Stimulated activated CD8-positive, alpha-beta memory T cell treated with anti-CD3 and anti-CD28 coated beads, Interleukin-2, amount 100 ng/mL, for 1 hour (primary cell): Measurements from ENCODE around the gene EPDR1.

ENCODE experiments used
- DNase-seq, 2 donors: peaks; one replicate each; pipeline ENCODE4 v3.0.0-alpha.2; 2020; ENCODE audit warnings: low read depth in 2 of 2

Gene EPDR1

DNA sequence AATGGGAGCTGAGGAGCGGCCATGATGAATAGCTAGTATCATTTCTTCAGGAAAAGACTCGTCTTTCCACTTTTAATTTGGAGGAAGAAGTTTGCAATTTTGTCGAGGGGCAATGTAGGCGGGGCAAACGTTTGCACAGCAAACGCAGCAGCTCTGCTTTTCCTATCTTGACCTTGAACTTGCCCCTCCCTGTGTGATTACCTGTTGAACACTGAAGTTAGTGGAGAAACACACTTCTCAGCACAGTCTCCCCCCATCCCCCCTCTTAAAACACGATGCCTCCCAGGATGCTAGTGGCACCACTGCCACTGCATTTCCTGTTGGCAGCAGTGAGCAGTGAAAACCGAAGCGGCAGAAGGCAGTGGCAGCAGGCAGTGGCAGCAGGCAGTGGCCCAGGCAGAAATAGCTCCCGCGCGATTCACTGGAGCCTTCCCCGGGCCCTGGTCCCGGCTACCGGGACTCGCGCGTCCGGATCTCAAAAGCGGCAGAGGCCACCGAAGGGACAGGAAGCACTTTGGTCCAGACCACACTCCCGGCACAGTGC, at the start of gene EPDR1:
Gene EPDR1, plus strand, starts transcription at position 336 of the 544 bp plus-strand sequence. CDS start 300 bp downstream, outside the sequence.
- DNase-seq, result no peak

DNA sequence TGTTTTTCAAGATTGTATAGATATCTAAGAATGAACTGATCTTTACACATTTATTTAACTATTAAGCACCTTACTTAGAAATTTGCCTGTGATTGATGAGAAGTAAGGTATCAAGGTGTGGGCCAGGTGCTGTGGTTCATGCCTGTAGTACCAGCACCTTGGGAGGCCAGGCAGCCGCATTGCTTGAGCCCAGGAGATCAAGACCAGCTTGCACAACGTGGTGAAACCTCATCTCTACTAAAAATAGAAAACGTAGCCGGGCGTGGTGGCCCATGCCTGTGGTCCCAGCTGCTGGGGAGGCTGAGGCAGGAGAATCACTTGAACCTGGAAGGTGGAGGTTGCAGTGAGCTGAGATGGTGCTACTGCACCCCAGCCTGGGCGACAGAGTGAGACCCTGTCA, 38.4 kb upstream of the EPDR1 start:
- no peak for DNase-seq

DNA sequence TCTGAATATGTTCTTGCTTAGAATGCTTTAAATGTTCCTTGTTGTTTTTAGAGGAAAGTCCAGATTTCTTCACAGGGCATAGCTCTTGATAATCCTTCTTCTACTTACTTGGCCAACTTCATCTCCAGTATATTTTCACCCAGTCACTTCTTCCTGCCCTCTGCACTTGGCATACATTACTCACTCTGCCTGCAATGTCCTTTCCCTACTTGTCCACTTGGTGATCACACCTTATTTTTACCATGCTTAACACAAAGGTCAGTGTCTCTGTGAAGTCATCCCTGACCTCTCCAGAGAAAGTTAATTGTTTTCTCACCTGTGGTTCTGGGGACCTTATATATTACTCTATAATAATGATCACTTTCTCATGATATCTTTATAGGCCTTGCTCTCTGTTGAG, 27.1 kb upstream of the EPDR1 start:
- DNase-seq, result no peak

DNA sequence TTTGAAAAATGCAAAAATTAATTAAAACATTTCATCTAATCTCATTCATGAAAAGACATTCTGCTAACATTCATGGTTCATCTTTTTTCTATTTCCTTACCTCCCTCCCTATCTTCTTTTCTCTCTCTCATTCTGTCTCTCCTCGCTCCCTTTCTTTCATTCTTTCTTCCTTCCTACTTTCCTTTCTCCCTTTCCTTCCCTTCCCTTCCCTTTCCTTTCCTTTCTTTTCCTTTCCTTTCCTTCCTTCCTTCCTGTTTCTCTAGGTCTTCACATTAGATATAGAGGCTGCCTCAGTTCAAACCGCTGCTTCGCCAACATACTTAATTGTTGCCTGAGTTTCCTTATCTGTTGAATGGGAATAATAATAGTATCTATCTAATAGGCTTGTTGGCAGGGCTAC, 25.8 kb upstream of the EPDR1 start:
- no peak for DNase-seq

DNA sequence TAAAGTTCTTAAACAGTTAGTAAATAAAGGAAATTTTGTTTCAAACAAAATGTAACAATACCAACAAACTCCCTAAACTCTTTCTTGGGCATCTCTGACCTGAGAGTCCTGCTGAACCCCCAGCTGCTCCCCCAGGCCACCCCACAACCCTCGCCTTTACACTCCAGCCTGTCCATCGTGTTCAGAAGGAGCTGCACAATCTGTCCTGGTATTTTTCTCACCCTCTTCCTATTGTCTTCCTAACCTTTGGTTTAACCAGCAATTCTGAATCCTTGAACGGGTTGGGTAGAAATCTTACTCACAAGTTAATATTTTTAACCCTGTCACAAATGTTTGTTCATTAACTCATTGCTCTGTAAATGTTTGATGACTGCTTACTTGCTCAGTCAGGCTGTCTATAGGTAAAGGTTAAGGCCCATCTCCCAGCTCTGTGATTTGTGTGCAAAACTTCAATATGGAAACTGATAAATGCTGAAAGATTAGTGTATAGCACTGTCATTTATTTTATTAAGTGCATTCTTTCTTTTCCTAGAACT, 20.7 kb upstream of the EPDR1 start:
- no peak for DNase-seq

DNA sequence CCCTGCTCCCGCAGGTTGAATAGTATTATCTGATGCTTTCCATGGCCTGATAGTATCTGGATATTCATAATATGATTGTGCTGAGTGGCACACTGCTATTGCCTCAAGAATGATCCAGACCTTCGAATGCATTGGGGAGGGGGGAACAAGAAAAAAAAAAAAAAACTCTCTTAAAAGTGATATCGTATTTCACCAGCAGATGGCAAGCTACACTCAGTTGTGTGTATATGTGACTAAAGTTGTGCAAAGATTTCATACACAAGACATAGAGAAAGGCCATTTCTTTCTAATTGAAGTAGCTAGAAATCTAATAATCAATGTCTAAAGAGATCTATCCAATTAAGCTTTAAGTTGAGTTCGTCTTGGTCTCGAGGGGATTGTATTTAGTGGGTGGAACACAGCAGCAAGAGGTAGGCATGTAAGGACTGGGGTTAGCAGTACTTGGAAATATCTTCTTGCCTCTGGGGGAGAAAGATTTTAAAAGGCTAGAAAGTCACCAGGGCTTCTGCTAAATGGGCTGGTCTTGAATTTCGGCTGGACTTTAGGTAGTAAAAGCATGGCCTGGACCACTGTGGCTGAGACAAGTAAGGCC, 19.1 kb upstream of the EPDR1 start:
- DNase-seq, result no peak

DNA sequence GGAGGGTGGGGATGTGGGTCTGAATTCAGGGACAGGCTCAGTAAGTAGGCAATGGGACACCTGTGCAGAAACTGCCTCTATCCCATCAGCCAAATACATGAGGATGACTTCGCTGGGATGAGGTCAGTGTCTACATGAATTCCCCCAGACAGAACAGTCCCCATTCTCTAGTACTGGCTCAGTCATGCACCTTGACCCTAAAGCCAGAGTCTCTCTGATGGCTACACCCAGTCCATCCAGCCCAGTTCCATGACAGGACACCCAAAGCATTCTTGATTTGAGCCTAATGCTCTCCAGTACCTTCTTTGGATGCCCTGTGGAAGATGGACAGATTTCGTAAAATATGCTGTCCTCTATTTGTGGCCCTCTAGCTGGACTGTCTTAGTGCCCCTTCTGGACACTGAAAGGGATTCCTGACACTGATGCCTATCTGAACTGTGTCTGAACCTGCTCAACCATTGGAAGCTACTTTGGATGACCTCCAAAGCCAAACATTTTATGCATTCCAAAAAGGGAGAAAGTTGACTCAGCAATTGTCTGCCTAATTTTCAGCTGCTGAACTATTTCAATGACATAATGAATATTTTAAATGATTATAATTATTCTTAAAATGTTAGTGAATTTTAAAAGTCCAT, 18.4 kb upstream of the EPDR1 start:
- no peak for DNase-seq

DNA sequence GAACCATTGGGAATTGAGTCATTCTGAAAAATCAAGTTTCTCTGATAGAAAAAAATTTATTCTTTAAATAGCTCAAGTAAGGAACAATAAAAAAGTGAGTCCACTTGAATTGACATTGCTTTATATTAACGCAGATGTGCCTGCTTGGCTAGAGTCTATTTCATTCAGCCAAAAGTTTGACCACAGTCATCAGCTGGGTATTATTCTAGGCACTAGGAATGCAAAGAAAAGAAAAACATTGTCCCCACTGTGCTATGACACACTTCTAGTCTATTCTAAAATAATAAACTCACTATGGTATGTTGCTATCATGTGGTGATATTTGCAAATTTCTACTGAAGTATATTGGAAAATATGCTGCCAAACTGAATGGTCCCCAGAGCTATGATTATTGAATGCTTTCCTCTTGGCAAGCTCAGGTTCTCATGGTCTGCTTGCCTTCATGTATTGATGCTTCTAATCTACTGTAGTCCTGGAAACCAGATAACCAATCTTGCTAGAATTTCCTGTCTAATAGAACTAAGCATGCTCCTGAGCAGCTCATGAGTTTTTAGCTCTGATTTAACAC, 12.1 kb upstream of the EPDR1 start:
- no peak for DNase-seq

DNA sequence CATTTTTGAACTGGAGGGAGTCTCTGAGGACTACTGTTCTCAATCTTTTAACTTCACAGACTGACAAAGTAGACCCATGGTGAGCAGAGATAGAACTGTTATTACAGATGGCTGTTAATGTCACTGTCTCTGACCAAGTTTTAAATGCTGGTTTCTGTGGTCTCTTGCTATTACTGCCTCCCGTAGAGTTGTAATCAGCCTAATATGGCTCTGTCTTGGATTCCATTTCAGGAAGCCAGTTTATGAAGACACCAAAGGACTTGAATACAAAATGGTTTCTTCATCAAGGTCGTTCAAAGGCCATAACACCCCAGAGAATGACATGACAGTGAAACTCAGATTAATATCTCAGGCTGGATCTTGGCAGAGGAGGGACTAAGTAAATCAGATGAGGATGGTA, 7.7 kb upstream of the EPDR1 start:
- no peak for DNase-seq

DNA sequence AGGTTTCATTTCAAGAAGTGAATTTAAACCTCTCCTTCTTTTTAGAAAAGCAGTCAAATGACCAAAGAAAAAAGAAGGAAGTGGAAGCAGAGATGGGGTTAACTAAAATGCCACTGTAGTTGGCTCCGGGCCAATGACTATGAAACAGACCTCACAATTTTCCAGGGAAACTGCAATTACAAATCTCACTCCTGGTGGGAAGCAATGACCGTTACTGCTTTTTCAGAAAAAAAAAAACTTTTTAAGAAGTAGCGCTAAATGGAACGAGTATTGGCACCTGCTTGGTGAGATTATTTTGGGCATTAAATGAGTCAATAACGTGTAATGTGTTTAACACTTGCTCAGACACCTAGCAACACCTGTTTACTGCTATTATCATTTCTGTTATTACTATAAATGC, 5.0 kb upstream of the EPDR1 start:
- DNase-seq, result no peak

DNA sequence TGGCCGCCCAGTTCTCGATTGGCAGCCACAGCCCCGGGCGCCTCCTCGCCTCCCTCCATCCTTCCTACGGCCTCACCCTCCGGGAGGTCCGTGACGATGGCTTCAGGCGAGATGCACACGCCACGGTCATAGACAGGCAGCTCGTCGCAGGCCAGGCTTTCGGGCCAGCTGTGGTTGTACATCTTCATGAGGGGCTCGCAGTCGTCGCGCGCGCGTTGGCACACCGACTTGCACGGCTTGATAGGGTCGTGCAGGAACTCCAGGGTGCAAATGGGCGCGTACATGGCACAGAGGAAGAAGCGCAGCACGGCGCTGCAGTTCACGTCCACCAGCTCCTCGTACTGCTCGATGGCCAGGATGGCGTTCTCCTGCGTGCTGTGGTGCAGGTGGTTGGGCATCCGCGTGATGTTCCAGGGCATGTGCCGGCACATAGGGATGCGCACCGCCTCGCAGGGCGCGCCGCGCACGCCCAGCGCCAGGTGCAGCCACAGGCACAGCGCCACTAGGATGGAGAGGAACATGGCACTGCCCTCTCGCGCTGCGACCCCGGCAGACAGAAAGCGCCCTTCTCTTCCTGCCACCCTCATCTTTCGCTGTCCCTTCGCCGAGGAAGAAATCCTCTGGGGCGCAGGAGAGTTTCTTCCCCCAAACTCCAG, 4.3 kb upstream of the EPDR1 start:
- no peak for DNase-seq

DNA sequence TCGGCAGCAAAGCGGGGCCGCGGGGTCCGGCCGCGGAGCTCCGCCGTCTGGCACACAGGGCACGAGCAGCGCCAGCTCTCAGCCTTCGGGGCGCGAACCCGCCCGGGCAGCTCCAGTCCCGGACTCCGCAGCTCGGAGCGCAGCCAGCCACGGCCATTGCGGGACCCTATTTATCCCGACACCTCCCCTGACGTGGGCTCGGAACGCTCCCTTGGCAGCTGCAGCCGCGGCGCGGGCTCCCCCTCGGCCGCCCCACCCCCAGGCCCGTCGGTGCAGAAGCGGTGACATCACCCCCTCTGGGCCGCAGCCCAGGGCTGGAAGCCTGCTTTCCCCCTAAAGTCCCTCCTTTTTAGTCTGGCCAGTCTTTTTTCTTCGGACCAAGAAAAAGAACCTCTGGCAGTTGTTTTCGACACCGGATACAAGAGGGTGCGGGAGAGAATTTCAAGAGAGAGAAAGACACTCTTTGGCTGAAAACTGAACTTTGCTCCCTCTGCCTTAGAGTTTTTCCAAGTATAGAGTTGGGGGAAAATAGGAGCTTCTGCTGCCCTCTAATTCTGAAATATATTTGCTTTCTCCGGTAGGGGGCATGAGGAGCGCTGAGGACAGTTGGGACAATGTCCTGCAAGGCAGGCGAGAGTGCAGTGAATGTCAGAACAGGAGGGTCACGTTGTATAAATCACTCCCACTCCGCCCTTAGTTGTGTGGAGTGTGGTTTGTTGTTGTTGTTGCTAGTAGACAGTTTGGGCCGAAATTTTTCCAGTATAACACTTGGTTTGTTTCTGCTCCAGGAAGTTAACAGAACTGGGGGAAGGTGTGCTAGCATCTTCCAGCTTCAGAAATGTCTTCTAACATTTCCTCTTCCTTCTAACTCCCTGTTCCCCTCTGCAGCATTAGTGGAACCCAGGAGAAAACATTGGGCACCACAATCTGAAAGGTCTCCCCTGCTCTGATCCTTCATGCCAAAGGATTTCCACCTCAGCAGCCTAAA, 3.5 kb upstream of the EPDR1 start, which contains the start of gene SFRP4:
Gene SFRP4, minus strand, starts transcription at position 145 of the 988 bp plus-strand sequence. CDS start 280 bp downstream, outside the sequence.
- no peak for DNase-seq

DNA sequence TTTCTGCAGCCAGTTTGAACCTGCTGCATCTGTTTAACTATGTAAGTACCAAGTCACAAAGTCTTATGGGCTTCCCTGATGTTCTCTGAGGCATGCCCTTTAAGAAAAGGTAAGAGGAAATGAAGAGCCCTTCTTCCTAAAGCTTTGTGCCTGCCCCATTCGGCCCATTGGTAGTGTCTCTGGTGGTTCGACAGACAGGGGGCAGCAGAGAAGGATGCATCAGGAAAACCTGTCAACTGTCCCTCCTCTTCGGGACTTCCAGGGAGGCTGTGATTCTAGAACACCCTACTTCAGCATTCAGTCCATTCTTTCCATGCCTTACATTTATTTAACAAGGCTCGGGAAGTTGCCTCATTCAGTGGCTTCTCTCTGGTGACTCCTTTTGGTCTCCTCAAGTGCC, 1.9 kb upstream of the EPDR1 start:
- no peak for DNase-seq

DNA sequence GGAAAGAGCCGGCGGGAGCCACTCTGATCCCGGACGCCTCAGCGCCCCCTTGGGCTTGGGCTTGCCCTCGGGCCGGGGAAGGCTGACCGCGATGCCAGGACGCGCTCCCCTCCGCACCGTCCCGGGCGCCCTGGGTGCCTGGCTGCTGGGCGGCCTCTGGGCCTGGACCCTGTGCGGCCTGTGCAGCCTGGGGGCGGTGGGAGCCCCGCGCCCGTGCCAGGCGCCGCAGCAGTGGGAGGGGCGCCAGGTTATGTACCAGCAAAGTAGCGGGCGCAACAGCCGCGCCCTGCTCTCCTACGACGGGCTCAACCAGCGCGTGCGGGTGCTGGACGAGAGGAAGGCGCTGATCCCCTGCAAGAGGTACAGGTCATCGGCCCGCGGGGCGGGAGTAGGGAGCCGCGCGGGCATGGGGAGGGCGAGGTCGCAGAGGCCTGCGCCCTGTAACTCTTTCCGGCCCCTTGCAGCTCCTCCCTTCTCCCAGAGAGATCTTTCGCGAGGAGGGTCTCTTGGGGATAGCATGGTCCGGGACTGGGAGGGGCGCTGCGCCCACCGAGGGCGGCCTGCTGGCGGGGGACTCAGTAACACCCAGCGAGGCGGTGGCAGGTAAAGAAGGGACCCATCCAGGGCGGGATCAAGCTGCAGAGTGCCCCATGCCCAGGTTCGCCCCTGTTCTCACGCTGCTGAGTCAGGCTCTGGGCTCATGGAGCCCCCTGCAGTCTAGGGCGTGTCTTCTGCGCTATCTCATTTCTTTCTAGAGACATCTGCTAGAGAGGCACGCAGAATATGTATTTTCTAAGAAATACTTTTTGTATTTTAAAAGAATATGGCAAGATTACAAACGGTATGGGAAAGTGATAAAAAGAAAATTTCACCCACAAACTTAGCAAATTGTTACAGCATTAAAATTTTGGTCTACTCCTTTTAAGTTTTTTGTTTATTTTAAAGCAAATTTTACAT, 687 bp downstream of the EPDR1 start:
- no peak for DNase-seq

DNA sequence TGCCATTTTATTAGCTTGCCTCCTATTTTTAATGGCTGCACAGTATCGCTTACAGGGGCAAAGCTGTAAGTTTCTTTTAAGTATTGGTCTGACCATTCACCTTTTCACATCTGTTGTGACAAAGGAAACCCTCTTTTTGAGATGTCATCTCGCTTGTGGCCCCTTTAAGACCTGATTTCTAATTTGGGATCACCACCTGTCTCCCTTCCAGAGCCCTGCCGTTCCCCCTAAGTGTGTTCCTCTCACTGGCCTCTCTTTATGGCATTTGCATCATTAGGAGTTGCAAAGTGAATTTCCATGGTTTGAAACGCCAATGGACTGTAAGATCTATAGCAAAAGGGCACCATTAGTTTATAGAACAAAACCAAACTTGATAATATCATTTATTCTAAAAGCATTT, 1.4 kb downstream of the EPDR1 start:
- DNase-seq, result no peak

DNA sequence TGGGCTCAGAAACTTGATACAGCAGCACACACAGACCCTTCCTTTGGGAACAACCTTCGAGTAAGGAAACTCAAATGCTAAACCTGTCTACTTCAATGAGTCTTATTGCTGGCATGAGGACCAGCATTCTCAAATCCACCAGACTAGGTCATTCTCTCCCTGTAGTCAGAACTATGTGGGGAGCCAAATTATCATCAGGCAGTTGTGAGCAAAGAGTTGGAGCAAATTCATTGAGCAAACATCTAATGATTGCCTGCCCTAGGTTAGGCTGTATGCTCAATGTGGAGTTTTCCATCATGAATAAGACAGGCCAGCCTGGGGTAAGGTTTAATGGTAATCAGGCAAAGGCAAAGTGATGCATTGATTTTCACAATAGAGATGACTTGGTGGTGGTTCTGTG, 3.6 kb downstream of the EPDR1 start:
- no peak for DNase-seq

DNA sequence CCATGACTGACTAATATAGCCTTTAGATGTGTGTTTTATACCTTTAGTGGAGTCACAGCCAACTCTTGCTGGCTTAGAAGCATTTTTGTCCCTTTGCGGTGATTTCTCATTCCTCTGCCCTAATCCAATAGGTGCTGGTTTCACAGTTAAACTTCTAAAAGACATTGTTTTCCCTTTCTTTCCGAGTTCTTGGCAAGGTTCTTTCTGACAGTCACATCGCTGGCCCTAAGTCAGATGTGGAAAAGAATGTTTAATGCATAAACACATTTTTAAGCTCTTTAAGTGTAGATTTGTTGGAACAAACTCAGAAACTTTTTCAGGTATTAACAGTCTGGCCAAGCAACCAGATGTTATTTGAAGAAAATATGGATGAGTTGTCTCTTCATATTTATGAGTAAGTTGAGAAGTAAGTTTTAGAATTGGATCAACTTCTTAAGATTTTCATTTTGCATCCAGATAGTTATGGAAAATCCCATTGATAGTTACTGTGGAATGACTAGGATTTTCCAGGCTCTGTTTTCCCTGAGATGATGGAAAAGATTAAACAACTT, 4.1 kb downstream of the EPDR1 start:
- no peak for DNase-seq

DNA sequence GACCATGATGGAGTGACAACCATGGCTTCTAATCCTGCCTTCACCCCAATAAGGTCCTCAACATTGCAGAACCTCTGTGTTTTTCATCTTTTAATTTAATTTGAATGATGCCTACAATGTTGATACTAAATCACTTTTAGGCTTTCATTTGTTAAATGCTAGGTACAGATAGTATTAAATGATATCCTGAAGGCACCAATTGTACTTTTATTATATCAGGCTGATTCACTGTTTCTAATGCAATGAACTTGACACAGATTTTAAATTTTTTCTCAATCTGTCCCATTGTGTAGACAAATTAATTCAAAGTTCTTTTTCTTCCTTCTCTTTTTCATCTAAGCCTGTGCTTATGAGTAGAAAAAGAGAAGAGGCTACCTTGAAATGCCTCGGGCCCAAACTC, 5.2 kb downstream of the EPDR1 start:
- no peak for DNase-seq

DNA sequence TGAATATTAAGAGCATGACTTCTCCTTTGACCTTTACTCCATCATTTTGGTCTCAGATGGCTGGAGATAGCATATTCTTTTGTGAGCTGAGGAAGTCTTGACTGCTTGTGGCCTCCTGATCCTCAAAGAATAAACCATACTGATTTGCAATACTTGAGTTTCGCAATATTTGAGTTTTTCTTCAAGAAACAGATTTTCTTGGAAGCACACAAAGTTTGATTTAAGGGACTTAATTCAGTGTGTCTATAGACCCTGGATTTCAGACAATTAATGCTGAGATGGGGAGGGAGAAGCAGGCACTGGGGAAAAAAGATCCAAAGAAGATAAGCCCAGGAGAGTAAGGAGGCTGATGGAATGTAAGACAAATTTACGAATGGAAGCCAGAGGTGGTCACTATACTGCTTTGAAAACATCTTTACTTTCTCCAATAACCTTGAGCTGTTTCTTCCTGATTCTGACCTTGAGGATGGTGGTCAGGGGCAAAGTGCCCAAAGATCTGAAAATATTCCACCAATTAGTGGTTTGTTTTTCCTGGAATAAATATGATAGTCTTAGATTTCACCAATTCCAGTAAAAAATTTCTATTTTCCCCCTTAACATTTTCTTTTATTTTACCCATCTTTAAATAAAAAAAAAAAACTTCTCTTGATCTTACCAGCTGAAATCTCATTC, 7.5 kb downstream of the EPDR1 start:
- DNase-seq, result no peak
